ENCODE data around the gene PFKFB3.

DNA sequence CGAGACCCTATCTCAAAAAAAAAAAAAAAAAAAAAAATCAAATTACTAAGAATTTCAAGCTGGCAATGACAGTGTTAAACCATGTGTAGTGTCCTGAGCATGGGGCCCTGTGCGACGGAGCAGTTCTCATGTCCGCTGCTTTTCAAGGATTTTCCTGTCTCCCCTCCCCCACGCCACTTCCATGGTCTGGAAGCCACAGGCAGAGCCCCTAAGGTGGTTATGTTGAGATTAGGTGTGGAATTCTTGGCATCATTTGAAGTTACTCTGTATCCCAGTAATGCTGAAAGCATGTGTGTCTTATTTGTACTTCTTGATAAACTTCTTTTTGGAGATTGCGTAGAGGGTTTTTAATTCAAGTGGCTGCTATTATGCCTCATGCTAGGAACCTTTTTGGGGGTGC lies 65.2 kb downstream of the PFKFB3 start:
- TF ChIP-seq CTCF (IDR thresholded peaks at IDR 0.05) (no peak), POLR2AphosphoS5 (IDR thresholded peaks at IDR 0.05) (no peak), POLR2A (IDR thresholded peaks at IDR 0.05) (no peak)

Data from sigmoid colon (tissue), 4 donors.